Superior temporal gyrus (tissue), 1 donor: Measurements from ENCODE around the gene PCSK2.

ENCODE experiments used
- DNase-seq: peaks from one replicate; pipeline ENCODE4 v3.0.0-alpha.2; 2016; ENCODE audit errors: extremely low spot score

PCSK2 gene

GRCh38 chr20:17505636-17506517 lies 279.0 kb downstream of the PCSK2 start:
- DNase-seq = no peak

- DNase-seq = no peak
Measured at GRCh38 chr20:17507032-17507431, 280.2 kb downstream of the PCSK2 start.

- no peak for DNase-seq
Measured at GRCh38 chr20:17507531-17507930, 280.7 kb downstream of the PCSK2 start.

- no peak for DNase-seq
Measured at GRCh38 chr20:17508756-17509155, 281.9 kb downstream of the PCSK2 start.

GRCh38 chr20:17510548-17510947 lies 283.7 kb downstream of the PCSK2 start:
- no peak for DNase-seq

GRCh38 chr20:17511401-17511800 lies 284.6 kb downstream of the PCSK2 start:
- DNase-seq = no peak

GRCh38 chr20:17513939-17514338 lies 287.1 kb downstream of the PCSK2 start:
- no peak for DNase-seq

- DNase-seq = no peak
Measured at GRCh38 chr20:17515053-17515452, 288.2 kb downstream of the PCSK2 start.

- DNase-seq = no peak
Measured at GRCh38 chr20:17518339-17519052, 291.7 kb downstream of the PCSK2 start.

GRCh38 chr20:17519606-17520285 lies 292.9 kb downstream of the PCSK2 start:
- no peak for DNase-seq

GRCh38 chr20:17520583-17520982 lies 293.7 kb downstream of the PCSK2 start:
- no peak for DNase-seq

- no peak for DNase-seq
Measured at GRCh38 chr20:17522528-17522927, 295.7 kb downstream of the PCSK2 start.

- DNase-seq = no peak
Measured at GRCh38 chr20:17523326-17523725, 296.5 kb downstream of the PCSK2 start.

GRCh38 chr20:17524560-17524959 lies 297.7 kb downstream of the PCSK2 start:
- DNase-seq = no peak

GRCh38 chr20:17525132-17525531 lies 298.3 kb downstream of the PCSK2 start:
- no peak for DNase-seq

GRCh38 chr20:17525650-17526049 lies 298.8 kb downstream of the PCSK2 start:
- peak; percentile 42 for DNase-seq

GRCh38 chr20:17529586-17529985 lies 302.7 kb downstream of the PCSK2 start:
- DNase-seq = no peak

- DNase-seq = no peak
Measured at GRCh38 chr20:17530153-17530552, 303.3 kb downstream of the PCSK2 start.

GRCh38 chr20:17530716-17531664 lies 304.1 kb downstream of the PCSK2 start, which contains the start of gene BFSP1:
Gene BFSP1 (minus strand): TSS chr20:17531379. CDS start chr20:17531329, 50 bp downstream.
- DNase-seq = peak; percentile 44

- no peak for DNase-seq
Measured at GRCh38 chr20:17531665-17532025, 304.8 kb downstream of the PCSK2 start.

- no peak for DNase-seq
Measured at GRCh38 chr20:17533396-17533795, 306.6 kb downstream of the PCSK2 start.
